NCI-H187 treated with DMSO at 0.1 percent for 48 hours (cell line): Measurements from ENCODE around the gene KCTD3.

Experiments
- DNase-seq: peaks from one replicate; lab custom pipeline; 2025; lab: John Stamatoyannopoulos, UW

The KCTD3 gene

GRCh38 chr1:215606036-215606435 lies 38.9 kb downstream of the KCTD3 start:
- DNase-seq = no peak

GRCh38 chr1:215606564-215607168 lies 39.6 kb downstream of the KCTD3 start:
- DNase-seq = no peak

- no peak for DNase-seq
Observed at GRCh38 chr1:215607412-215607811, 40.3 kb downstream of the KCTD3 start.

- DNase-seq = no peak
Observed at GRCh38 chr1:215608646-215609045, 41.5 kb downstream of the KCTD3 start.

- no peak for DNase-seq
Observed at GRCh38 chr1:215612391-215612790, 45.3 kb downstream of the KCTD3 start.

GRCh38 chr1:215617979-215618378 lies 50.9 kb downstream of the KCTD3 start:
- DNase-seq = no peak

- DNase-seq = no peak
Observed at GRCh38 chr1:215623162-215623561, 56.1 kb downstream of the KCTD3 start.

- no peak for DNase-seq
Observed at GRCh38 chr1:215625949-215626348, 58.8 kb downstream of the KCTD3 start.

- DNase-seq = no peak
Observed at GRCh38 chr1:215631040-215631439, 63.9 kb downstream of the KCTD3 start.

- DNase-seq = peak; percentile 2
Observed at GRCh38 chr1:215631489-215631888, 64.4 kb downstream of the KCTD3 start.

- no peak for DNase-seq
Observed at GRCh38 chr1:215635827-215636226, 68.7 kb downstream of the KCTD3 start.

- DNase-seq = no peak
Observed at GRCh38 chr1:215636258-215636965, 69.3 kb downstream of the KCTD3 start.

GRCh38 chr1:215637041-215637573 lies 70.0 kb downstream of the KCTD3 start:
- DNase-seq = no peak

- no peak for DNase-seq
Observed at GRCh38 chr1:215640429-215641148, 73.5 kb downstream of the KCTD3 start.

GRCh38 chr1:215643592-215644321 lies 76.7 kb downstream of the KCTD3 start:
- no peak for DNase-seq

GRCh38 chr1:215645182-215645581 lies 78.1 kb downstream of the KCTD3 start:
- DNase-seq = no peak

GRCh38 chr1:215645861-215646260 lies 78.8 kb downstream of the KCTD3 start:
- DNase-seq = no peak

GRCh38 chr1:215647738-215648137 lies 80.6 kb downstream of the KCTD3 start:
- DNase-seq = no peak

- DNase-seq = no peak
Observed at GRCh38 chr1:215648957-215649356, 81.9 kb downstream of the KCTD3 start.

- DNase-seq = no peak
Observed at GRCh38 chr1:215650446-215651149, 83.5 kb downstream of the KCTD3 start.

GRCh38 chr1:215651867-215652266 lies 84.8 kb downstream of the KCTD3 start:
- no peak for DNase-seq

GRCh38 chr1:215652371-215652770 lies 85.3 kb downstream of the KCTD3 start:
- DNase-seq = no peak
